Uterus (tissue), 4 donors: ENCODE data around the gene MRPL38. TPM values are rescaled to one million over a fixed set of nuclear protein-coding genes. Genes with fewer than 3 reads are reported as not detected.

Source experiments
- DNase-seq, 2 donors: peaks; one replicate each; pipeline ENCODE4 v3.0.0-alpha.2; 2019 to 2020
- H3K27ac ChIP-seq, 2 donors: fragments of 200-600 bp; sonication (generic); 1 replicate in 1 of 2; 2 replicates in 1 of 2; pipeline ENCODE4 v1.5.1; 2016 to 2018
- H3K27me3 ChIP-seq, 2 donors: fragments of 200-600 bp; sonication (generic); one replicate each; pipeline ENCODE4 v1.5.1; 2018 to 2019; ENCODE audit warnings: control low read depth in 1 of 2
- H3K36me3 ChIP-seq, 2 donors: fragments of 200-600 bp; sonication (generic); one replicate each; pipeline ENCODE4 v1.5.1; 2019; ENCODE audit warnings: control low read depth in 1 of 2
- H3K4me1 ChIP-seq, 2 donors: fragments of 200-600 bp; sonication (generic); one replicate each; pipeline ENCODE4 v1.5.1; 2018 to 2019; ENCODE audit warnings: control low read depth in 1 of 2
- H3K4me3 ChIP-seq, 2 donors: fragments of 200-600 bp; sonication (generic); 1 replicate in 1 of 2; 2 replicates in 1 of 2; pipeline ENCODE4 v1.5.1; 2018 to 2019; ENCODE audit warnings: mild to moderate bottlenecking in 1 of 2
- H3K9me3 ChIP-seq, 2 donors: fragments of 200-600 bp; sonication (generic); one replicate each; pipeline ENCODE4 v1.5.1; 2019; ENCODE audit warnings: control low read depth in 1 of 2
- CTCF ChIP-seq, 4 experiments: fragments of 200-600 bp in 2 of 4; fragments of 450-650 bp in 2 of 4; sonication (generic) in 2 of 4; IDR thresholded peaks; one replicate each; pipeline ENCODE4 v1.5.1; 2016 to 2019; ENCODE audit warnings: antibody characterized with exemption in 4 of 4, mild to moderate bottlenecking in 2 of 4, moderate library complexity in 1 of 4
- POLR2A ChIP-seq, 2 donors: fragments of 450-650 bp; IDR thresholded peaks; one replicate each; pipeline ENCODE4 v1.6.1; 2016; ENCODE audit warnings: antibody characterized with exemption in 2 of 2, mild to moderate bottlenecking in 1 of 2, moderate library complexity in 1 of 2
- intact Hi-C: fragments of 100-400 bp; cut with DNase I; formaldehyde crosslinking; loops from one replicate; pipeline ENCODE4 v1.15.1; 2023; ENCODE audit warnings: low total_unique reads
- total RNA-seq, 4 donors: library from RNA; depleted of rRNA in 3 of 4; stranded (reverse); fragments of >200 nt in 3 of 4; gene quantifications; one replicate each; pipeline versions ENCODE4 v1.1.0 to v1.2.4, GENCODE V29; 2014 to 2023
- donor health status: DM: yes; HTN: yes; CAD: no.

MRPL38 gene
- total RNA-seq, 4 donors from 2014 or later = 32.3 to 99.8 (median 47.8) TPM

- no peaks in the 10 kb centered on the region for H3K36me3 ChIP-seq
- no peaks in the 10 kb centered on the region for H3K27me3 ChIP-seq
- no peak overlapping the region for H3K4me3 ChIP-seq
- H3K4me1 ChIP-seq = peaks cover 0 to 4% of the 10 kb centered on the region in 2 donors
- no peaks in the 10 kb centered on the region for H3K9me3 ChIP-seq
- no peak overlapping the region for H3K27ac ChIP-seq
- TF ChIP-seq CTCF (IDR thresholded peaks at IDR 0.05) (no peak), POLR2A (IDR thresholded peaks at IDR 0.05) (no peak)
- no peak for DNase-seq
- intact Hi-C loops = no loop called here
Measured at GRCh38 chr17:75913537-75914210, 9.0 kb upstream of the MRPL38 start.

- H3K27me3 ChIP-seq = no peaks in the 10 kb centered on the region
- H3K4me1 ChIP-seq = peaks cover 0 to 4% of the 10 kb centered on the region in 2 donors
- no peaks in the 10 kb centered on the region for H3K36me3 ChIP-seq
- TF ChIP-seq CTCF (IDR thresholded peaks at IDR 0.05) = no peak
- TF ChIP-seq POLR2A (IDR thresholded peaks at IDR 0.05) = no peak
- DNase-seq = no peak
- no peak overlapping the region for H3K4me3 ChIP-seq
- intact Hi-C loops = no loop called here
- no peaks in the 10 kb centered on the region for H3K9me3 ChIP-seq
- H3K27ac ChIP-seq = peak overlapping the region; percentile 39 to 81
Measured at GRCh38 chr17:75910699-75911098, 6.0 kb upstream of the MRPL38 start.

GRCh38 chr17:75909812-75910274 lies 5.2 kb upstream of the MRPL38 start:
- no peak overlapping the region for H3K4me3 ChIP-seq
- H3K27me3 ChIP-seq = no peaks in the 10 kb centered on the region

GRCh38 chr17:75909051-75909811 lies 4.5 kb upstream of the MRPL38 start:
- DNase-seq = peak in 1 of 2 donors; percentile 24

More at GRCh38 chr17:75909812-75910274, 5.2 kb upstream of the MRPL38 start:
- DNase-seq = peak; percentile 80 to 87
- H3K27ac ChIP-seq = peak overlapping the region; percentile 39 to 81
- no peaks in the 10 kb centered on the region for H3K36me3 ChIP-seq
- no peak for TF ChIP-seq CTCF (IDR thresholded peaks at IDR 0.05)
- no peak for TF ChIP-seq POLR2A (IDR thresholded peaks at IDR 0.05)
- H3K4me1 ChIP-seq = peaks cover 0 to 4% of the 10 kb centered on the region in 2 donors
- H3K9me3 ChIP-seq = no peaks in the 10 kb centered on the region
- intact Hi-C loops = no loop called here

More at GRCh38 chr17:75909051-75909811, 4.5 kb upstream of the MRPL38 start:
- peak overlapping the region; percentile 39 to 81 for H3K27ac ChIP-seq
- no peaks in the 10 kb centered on the region for H3K27me3 ChIP-seq
- peaks cover under 1 to 4% of the 10 kb centered on the region in 2 donors for H3K4me1 ChIP-seq
- H3K36me3 ChIP-seq = no peaks in the 10 kb centered on the region
- H3K9me3 ChIP-seq = no peaks in the 10 kb centered on the region
- TF ChIP-seq POLR2A (IDR thresholded peaks at IDR 0.05) (no peak), CTCF (IDR thresholded peaks at IDR 0.05) (no peak)
- intact Hi-C loops = no loop called here
- H3K4me3 ChIP-seq = no peak overlapping the region
